GM12878 (cell line): ENCODE measurements around the gene ADAMTS4. TPM values are rescaled to one million over a fixed set of nuclear protein-coding genes. Genes with fewer than 3 reads are reported as not detected.

Source experiments
- CBFB ChIP-seq: IDR thresholded peaks from 2 replicates; pipeline ENCODE4 v1.6.1; 2016; ENCODE audit warnings: antibody characterized with exemption, low read depth
- E2F8 ChIP-seq: fragments of 450-650 bp; IDR thresholded peaks from 2 replicates; pipeline ENCODE4 v1.6.1; 2018; ENCODE audit warnings: mild to moderate bottlenecking, low read depth, moderate library complexity; ENCODE audit not compliant: partially characterized antibody
- FOXK2 ChIP-seq: fragments of 450-650 bp; IDR thresholded peaks from 2 replicates; pipeline ENCODE4 v1.6.1; 2017; ENCODE audit warnings: mild to moderate bottlenecking, moderate library complexity
- HDAC2 ChIP-seq: fragments of 200-600 bp; sonication (generic); IDR thresholded peaks from 2 replicates; pipeline ENCODE4 v1.6.1; 2017
- IKZF2 ChIP-seq, 2 experiments: fragments of 450-650 bp; IDR thresholded peaks; 2 replicates each; pipeline ENCODE4 v1.6.1; 2017; ENCODE audit warnings: mild to moderate bottlenecking in 2 of 2, moderate library complexity in 2 of 2
- IRF4 ChIP-seq: IDR thresholded peaks from 2 replicates; pipeline ENCODE4 v1.6.1; 2011; ENCODE audit warnings: low read depth, low read length
- JUNB ChIP-seq: IDR thresholded peaks from 2 replicates; pipeline ENCODE4 v1.6.1; 2016; ENCODE audit warnings: antibody characterized with exemption, mild to moderate bottlenecking
- MAX ChIP-seq: IDR thresholded peaks from 2 replicates; pipeline ENCODE4 v1.6.1; 2012; ENCODE audit warnings: low read depth, low read length, improper control_type of control experiment
- MLLT1 ChIP-seq: fragments of 450-650 bp; IDR thresholded peaks from 2 replicates; pipeline ENCODE4 v1.6.1; 2016; ENCODE audit warnings: mild to moderate bottlenecking
- NFIC ChIP-seq: IDR thresholded peaks from 2 replicates; pipeline ENCODE4 v1.6.1; 2012; ENCODE audit warnings: low read depth, mild to moderate bottlenecking, inconsistent platforms, low read length, moderate library complexity
- NFXL1 ChIP-seq: fragments of 450-650 bp; IDR thresholded peaks from 2 replicates; pipeline ENCODE4 v1.6.1; 2017; ENCODE audit warnings: antibody characterized with exemption, mild to moderate bottlenecking, borderline replicate concordance
- NRF1 ChIP-seq: conservative IDR thresholded peaks from 2 replicates; pipeline ENCODE4 v1.6.1; 2011; ENCODE audit warnings: mild to moderate bottlenecking, low read depth, low read length, improper control_type of control experiment
- POU2F2 ChIP-seq: IDR thresholded peaks from 3 replicates; pipeline ENCODE4 v1.6.1; 2011; ENCODE audit warnings: low read depth, mild to moderate bottlenecking, low read length, borderline replicate concordance
- SKIL ChIP-seq: fragments of 450-650 bp; IDR thresholded peaks from 2 replicates; pipeline ENCODE4 v1.6.1; 2017; ENCODE audit warnings: mild to moderate bottlenecking, low read depth, inconsistent platforms; ENCODE audit not compliant: poor library complexity, severe bottlenecking
- WRNIP1 ChIP-seq: IDR thresholded peaks from 2 replicates; pipeline ENCODE4 v1.6.1; 2011; ENCODE audit warnings: low read depth, low read length, improper control_type of control experiment, borderline replicate concordance
- ZBTB33 ChIP-seq: fragments of 450-650 bp; IDR thresholded peaks from 2 replicates; pipeline ENCODE4 v1.6.1; 2017; ENCODE audit warnings: mild to moderate bottlenecking
- ZBTB4 ChIP-seq: fragments of 450-650 bp; formaldehyde crosslinking; IDR thresholded peaks from 2 replicates; pipeline ENCODE4 v1.4.0; 2022; ENCODE audit warnings: mild to moderate bottlenecking, moderate library complexity
- ZZZ3 ChIP-seq: IDR thresholded peaks from 2 replicates; pipeline ENCODE4 v1.6.1; 2011; ENCODE audit warnings: low read depth; ENCODE audit not compliant: control insufficient read depth, insufficient read length
- polyA plus RNA-seq, 11 experiments: library from polyadenylated mRNA; depleted of rRNA in 4 of 11; unstranded in 6 of 11; stranded (reverse) in 5 of 11; fragments of >200 nt; fragmentation: Nextera tagmentation in 4 of 11; fragmentation: Illumina TruSeq in 1 of 11; extraction: Ambion mirVana in 4 of 11; extraction: Trizol in 1 of 11; gene quantifications; 1 replicate in 1 of 11; 2 replicates in 10 of 11; pipeline versions ENCODE4 v1.2.1 to v1.2.3, GENCODE V29; 2011 to 2016; ENCODE audit warnings: inconsistent platforms in 2 of 11, missing spikeins in 2 of 11, low read depth in 1 of 11
- total RNA-seq, 4 experiments: library from RNA; depleted of rRNA in 3 of 4; stranded (reverse); fragments of >200 nt in 3 of 4; fragmentation: Illumina TruSeq in 1 of 4; extraction: Trizol in 1 of 4; gene quantifications; 2 replicates each; pipeline versions ENCODE4 v1.2.1 to v1.2.3, GENCODE V29; 2013 to 2021

The ADAMTS4 gene
- total and polyA plus RNA-seq, 10 of the 15 experiments (the other 5 are each of a cell fraction or from before 2014, with no cell fraction given), result 0.01 to 0.13 (median 0.05) TPM; not detected in 2

- TF ChIP-seq ZBTB4 (CRISPR knock-in tag), result no peak
- no peak; the same call in 1 of the 2 replicates for TF ChIP-seq MLLT1
- peak; percentile 92 for TF ChIP-seq E2F8
- peak; percentile 48; the same call in 1 of the 2 replicates for TF ChIP-seq NFIC
- TF ChIP-seq JUNB, result no peak
- no peak for TF ChIP-seq IRF4
- TF ChIP-seq SKIL, result peak; percentile 42
- TF ChIP-seq IKZF2 (IDR thresholded peaks at IDR 0.05), result 0 out of 4 replicates have a peak, but pooled peaks of 1 of the 2 experiments have one; percentile 10
- no peak for TF ChIP-seq ZZZ3
- 0 out of 2 replicates have a peak, but pooled peaks have one; percentile 65 for TF ChIP-seq MAX
- TF ChIP-seq HDAC2, result no peak
- TF ChIP-seq WRNIP1, result no peak
- TF ChIP-seq FOXK2, result peak; percentile 55
- peak; percentile 71; the same call in 2 of the 3 replicates for TF ChIP-seq POU2F2
- TF ChIP-seq CBFB, result peak; percentile 85
- TF ChIP-seq NRF1, result no peak
- no peak for TF ChIP-seq ZBTB33
- TF ChIP-seq NFXL1, result no peak
Observed at GRCh38 chr1:161153682-161154337, 45.0 kb downstream of the ADAMTS4 start, which contains the start of gene UFC1 (continued).
